ENCODE measurements around the gene PPCDC. TPM values are rescaled to one million over a fixed set of nuclear protein-coding genes. Genes with fewer than 3 reads are reported as not detected.

Gene PPCDC
- total RNA-seq, 4 donors from 2014 or later = 3.5 to 31.2 (median 20.6) TPM

DNA sequence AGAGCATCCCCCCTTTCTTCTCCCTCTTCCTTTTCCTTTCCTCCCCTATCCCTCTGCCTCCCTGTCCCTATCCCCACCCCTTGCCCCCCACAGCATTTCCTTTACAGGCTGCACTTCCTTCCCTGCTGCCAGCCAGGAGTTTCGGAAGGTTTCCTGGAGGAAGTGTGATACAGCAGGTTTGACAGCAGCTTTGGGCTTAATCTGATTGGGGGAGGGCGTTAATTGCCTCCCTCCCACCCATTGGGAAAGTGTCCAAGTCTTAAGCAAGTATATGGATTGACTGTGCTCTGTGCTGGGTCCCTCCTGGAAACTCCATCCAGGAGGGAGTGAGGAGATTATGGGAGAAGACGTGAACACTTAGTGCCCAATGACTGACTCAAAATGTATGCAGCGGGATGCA, 26.2 kb upstream of the PPCDC start:
- H3K27me3 ChIP-seq = no peaks in the 10 kb centered on the region
- TF ChIP-seq POLR2A (IDR thresholded peaks at IDR 0.05) = no peak
- TF ChIP-seq, protein P1, sequence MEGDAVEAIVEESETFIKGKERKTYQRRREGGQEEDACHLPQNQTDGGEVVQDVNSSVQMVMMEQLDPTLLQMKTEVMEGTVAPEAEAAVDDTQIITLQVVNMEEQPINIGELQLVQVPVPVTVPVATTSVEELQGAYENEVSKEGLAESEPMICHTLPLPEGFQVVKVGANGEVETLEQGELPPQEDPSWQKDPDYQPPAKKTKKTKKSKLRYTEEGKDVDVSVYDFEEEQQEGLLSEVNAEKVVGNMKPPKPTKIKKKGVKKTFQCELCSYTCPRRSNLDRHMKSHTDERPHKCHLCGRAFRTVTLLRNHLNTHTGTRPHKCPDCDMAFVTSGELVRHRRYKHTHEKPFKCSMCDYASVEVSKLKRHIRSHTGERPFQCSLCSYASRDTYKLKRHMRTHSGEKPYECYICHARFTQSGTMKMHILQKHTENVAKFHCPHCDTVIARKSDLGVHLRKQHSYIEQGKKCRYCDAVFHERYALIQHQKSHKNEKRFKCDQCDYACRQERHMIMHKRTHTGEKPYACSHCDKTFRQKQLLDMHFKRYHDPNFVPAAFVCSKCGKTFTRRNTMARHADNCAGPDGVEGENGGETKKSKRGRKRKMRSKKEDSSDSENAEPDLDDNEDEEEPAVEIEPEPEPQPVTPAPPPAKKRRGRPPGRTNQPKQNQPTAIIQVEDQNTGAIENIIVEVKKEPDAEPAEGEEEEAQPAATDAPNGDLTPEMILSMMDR (IDR thresholded peaks at IDR 0.05) = no peak
- no peak overlapping the region for H3K27ac ChIP-seq
- no peak for DNase-seq
- whole genome bisulfite sequencing, 2 donors = 70% methylated on average over 4 of the region's 4 CpGs
- peaks cover 8 to 10% of the 10 kb centered on the region in 2 donors for H3K4me1 ChIP-seq
- no peaks in the 10 kb centered on the region for H3K9me3 ChIP-seq
- H3K4me3 ChIP-seq (replicated peaks in 1 of 3) = no peak overlapping the region
- no peaks in the 10 kb centered on the region for H3K36me3 ChIP-seq
- intact Hi-C loops (cut with DNase I) = no loop called here

DNA sequence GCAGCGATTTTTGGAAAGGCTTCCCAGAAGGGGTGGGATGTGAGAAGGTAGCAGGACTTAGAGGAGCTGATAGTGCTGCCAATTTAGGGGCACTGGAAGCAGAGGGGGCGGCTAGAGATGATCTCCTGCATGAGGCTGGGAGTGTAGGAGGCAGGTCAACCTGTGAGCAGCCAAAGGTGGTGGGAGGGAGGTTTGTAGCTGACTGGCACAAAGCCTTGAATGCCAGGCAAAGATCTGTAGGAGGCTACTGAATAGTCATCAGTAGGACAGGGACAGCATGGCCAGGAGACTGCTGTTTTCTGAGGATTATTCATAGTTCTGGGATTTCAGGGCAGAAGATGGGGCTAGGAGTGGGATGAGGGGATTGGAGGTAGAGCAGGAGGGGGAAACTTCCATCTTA, 25.8 kb upstream of the PPCDC start:
- intact Hi-C loops (cut with DNase I) = no loop called here
- H3K4me3 ChIP-seq (replicated peaks in 1 of 3) = no peak overlapping the region
- no peaks in the 10 kb centered on the region for H3K36me3 ChIP-seq
- TF ChIP-seq, protein P1 (IDR thresholded peaks at IDR 0.05) = no peak
- peaks cover 8 to 10% of the 10 kb centered on the region in 2 donors for H3K4me1 ChIP-seq
- no peaks in the 10 kb centered on the region for H3K9me3 ChIP-seq
- no peaks in the 10 kb centered on the region for H3K27me3 ChIP-seq
- 74 to 92% methylated on average over 2 of the region's 2 CpGs for WGBS, 2 donors
- no peak for DNase-seq
- H3K27ac ChIP-seq = no peak overlapping the region

DNA sequence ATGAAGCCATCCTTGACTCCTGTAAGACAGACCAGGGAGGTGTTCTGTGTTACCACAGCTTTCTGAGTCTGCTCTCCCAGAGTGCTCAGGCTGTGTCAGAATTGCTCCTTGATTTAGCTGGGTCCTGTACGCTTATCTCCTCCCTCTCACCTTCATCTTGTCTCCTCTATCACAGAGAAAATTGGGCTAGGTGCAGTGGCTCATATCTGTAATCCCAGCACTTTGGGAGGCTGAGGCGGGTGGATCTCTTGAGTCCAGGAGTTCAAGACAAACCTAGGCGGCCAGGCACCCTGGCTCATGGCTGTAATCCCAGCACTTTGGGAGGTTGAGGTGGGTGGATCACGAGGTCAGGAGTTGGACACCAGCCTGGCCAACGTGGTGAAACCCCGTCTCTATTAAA, 22.1 kb upstream of the PPCDC start:
- H3K9me3 ChIP-seq = no peaks in the 10 kb centered on the region
- H3K4me3 ChIP-seq (replicated peaks in 1 of 3) = no peak overlapping the region
- DNase-seq = no peak
- intact Hi-C loops (cut with DNase I) = no loop called here
- 66 to 85% methylated on average over 6 of the region's 6 CpGs for WGBS, 2 donors
- H3K36me3 ChIP-seq = no peaks in the 10 kb centered on the region
- no peaks in the 10 kb centered on the region for H3K27me3 ChIP-seq
- no peak for TF ChIP-seq POLR2A (IDR thresholded peaks at IDR 0.05)
- TF ChIP-seq, protein P1 (IDR thresholded peaks at IDR 0.05) = no peak
- peaks cover 2% of the 10 kb centered on the region in 2 donors for H3K4me1 ChIP-seq
- no peak overlapping the region for H3K27ac ChIP-seq

DNA sequence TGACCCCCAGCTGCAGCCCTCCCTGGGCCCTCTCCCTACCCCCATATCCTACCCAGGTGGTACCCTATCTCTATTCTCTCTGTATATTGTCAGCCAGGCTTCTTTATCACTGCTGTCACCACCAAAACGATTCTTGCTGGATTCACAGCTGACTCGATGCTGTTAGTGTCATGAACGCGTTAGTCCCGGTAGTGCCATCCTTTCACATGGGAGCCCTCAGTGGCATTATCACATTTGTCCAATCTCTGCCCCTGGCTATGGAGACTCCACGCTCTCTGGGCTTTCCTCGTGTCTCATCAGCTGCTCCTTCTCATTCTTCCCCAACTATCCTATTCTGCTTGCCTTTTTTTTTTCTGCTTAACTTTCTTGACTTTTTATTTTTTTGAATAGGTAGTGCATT, 21.0 kb upstream of the PPCDC start:
- no peaks in the 10 kb centered on the region for H3K27me3 ChIP-seq
- no peak overlapping the region for H3K27ac ChIP-seq
- no peaks in the 10 kb centered on the region for H3K36me3 ChIP-seq
- no peaks in the 10 kb centered on the region for H3K4me1 ChIP-seq
- intact Hi-C loops (cut with DNase I) = no loop called here
- DNase-seq = no peak
- no peak overlapping the region for H3K4me3 ChIP-seq (replicated peaks in 1 of 3)
- H3K9me3 ChIP-seq = no peaks in the 10 kb centered on the region
- WGBS, 2 donors = 74 to 78% methylated on average over 7 of the region's 7 CpGs
- no peak for TF ChIP-seq POLR2A (IDR thresholded peaks at IDR 0.05)
- TF ChIP-seq, protein P1 (IDR thresholded peaks at IDR 0.05) = no peak

DNA sequence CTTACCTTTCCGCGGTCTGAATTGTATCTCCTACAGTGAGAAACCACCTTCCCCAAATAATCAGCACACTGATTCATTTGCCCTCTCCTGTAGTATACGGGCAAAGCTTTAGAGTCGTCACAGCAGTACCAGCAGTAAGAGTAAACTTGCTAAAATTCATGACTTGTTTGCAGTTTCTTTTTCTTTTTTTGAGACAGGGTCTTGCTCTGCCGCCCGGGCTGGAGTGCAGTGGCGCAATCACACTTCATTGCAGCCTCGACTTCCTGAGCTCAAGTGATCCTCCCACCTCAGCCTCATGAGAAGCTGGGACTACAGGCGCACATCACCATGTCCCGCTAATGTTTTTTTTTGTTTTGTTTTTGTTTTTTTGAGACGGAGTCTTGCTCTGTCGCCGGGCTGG, 16.2 kb upstream of the PPCDC start:
- Histone ChIP-seq H3K4me3 (replicated peaks in 1 of 3) (no peak overlapping the region), H3K36me3 (no peaks in the 10 kb centered on the region), H3K27me3 (no peaks in the 10 kb centered on the region), H3K4me1 (no peaks in the 10 kb centered on the region), H3K9me3 (no peaks in the 10 kb centered on the region), H3K27ac (no peak overlapping the region)
- TF ChIP-seq POLR2A (IDR thresholded peaks at IDR 0.05) = no peak
- TF ChIP-seq, protein P1 (IDR thresholded peaks at IDR 0.05) = no peak
- no peak for DNase-seq
- intact Hi-C loops (cut with DNase I) = no loop called here
- WGBS, 2 donors = 89 to 91% methylated on average over 13 of the region's 13 CpGs
